ENCODE data around the gene SERPINA7.
"Not testable (repeated sequence)": the region's sequence is repeated elsewhere in the genome, so short reads cannot be mapped to it uniquely, and the experiment has no call there.

The SERPINA7 gene

GRCh38 chrX:106000203-106000602, 38.3 kb downstream of the SERPINA7 start:
- no peak for DNase-seq
- no peak for TF ChIP-seq POLR2A (IDR thresholded peaks at IDR 0.05; ENCODE audit: low read length)
- TF ChIP-seq GATA1 (IDR thresholded peaks at IDR 0.05; ENCODE audit: low read depth, low read length) = no peak

- no peak for DNase-seq
- TF ChIP-seq GATA1 (IDR thresholded peaks at IDR 0.05; ENCODE audit: low read depth, low read length) = no peak
- TF ChIP-seq POLR2A (IDR thresholded peaks at IDR 0.05; ENCODE audit: low read length) = no peak
These were observed 39.2 kb downstream of the SERPINA7 start for GRCh38 chrX:105999294-105999693.

- DNase-seq = not testable (repeated sequence)
These were observed 50.0 kb downstream of the SERPINA7 start for GRCh38 chrX:105988487-105988886.
